SK-N-SH (cell line): ENCODE results near the gene HK3. TPM values are rescaled to one million over a fixed set of nuclear protein-coding genes. Genes with fewer than 3 reads are reported as not detected.

Source experiments
- CTCF ChIA-PET: fragments of 300-600, 350-600 bp; formaldehyde crosslinking; extraction: SDS; loops from one replicate; lab custom pipeline; 2021; lab: Yijun Ruan, JAX
- POLR2A ChIA-PET: fragments of 350-600 bp; sonication (Branson Sonifier 250); formaldehyde crosslinking; extraction: SDS; loops from one replicate; lab custom pipeline; 2020; ENCODE audit warnings: antibody characterized with exemption, inconsistent platforms; lab: Yijun Ruan, JAX
- DNase-seq: peaks from one replicate; pipeline ENCODE4 v3.0.0; 2012
- H2AFZ ChIP-seq: fragments of 200-600 bp; sonication (generic); 2 replicates; pipeline ENCODE4 v1.8.1; 2016; ENCODE audit warnings: antibody characterized with exemption, mild to moderate bottlenecking, low read depth
- H3F3A ChIP-seq: fragments of 200-600 bp; sonication (generic); replicated peaks from 2 replicates; pipeline ENCODE3; 2016; ENCODE audit warnings: antibody characterized with exemption, mild to moderate bottlenecking; ENCODE audit not compliant: insufficient read depth
- H3K27ac ChIP-seq, 2 experiments: fragments of 200-500 bp in 1 of 2; fragments of 200-600 bp in 1 of 2; sonication (Bioruptor generic) in 1 of 2; sonication (generic), shearing (Covaris generic) in 1 of 2; 2 replicates each; pipeline versions ENCODE4 v1.5.1 to v1.6.1; 2014 to 2016; ENCODE audit warnings: low read depth in 2 of 2, inconsistent platforms in 1 of 2, low read length in 1 of 2, mild to moderate bottlenecking in 1 of 2, mixed read lengths in 1 of 2
- H3K27me3 ChIP-seq: fragments of 200-600 bp; sonication (generic), shearing (Covaris generic); 2 replicates; pipeline ENCODE4 v1.6.1; 2016; ENCODE audit warnings: mixed run types; ENCODE audit not compliant: insufficient read depth
- H3K36me3 ChIP-seq, 2 experiments: fragments of 200-500 bp in 1 of 2; fragments of 200-600 bp in 1 of 2; sonication (Bioruptor generic) in 1 of 2; sonication (generic) in 1 of 2; replicated peaks in 1 of 2; 2 replicates each; pipeline versions ENCODE3 to v1.5.1; 2014 to 2016; ENCODE audit warnings: low read length in 1 of 2, mild to moderate bottlenecking in 1 of 2; ENCODE audit not compliant: insufficient read depth in 2 of 2, control insufficient read depth in 1 of 2
- H3K4me1 ChIP-seq, 2 experiments: fragments of 200-500 bp in 1 of 2; fragments of 200-600 bp in 1 of 2; sonication (Bioruptor generic) in 1 of 2; sonication (generic), shearing (Covaris generic) in 1 of 2; 2 replicates each; pipeline versions ENCODE4 v1.5.1 to v1.6.1; 2014 to 2016; ENCODE audit warnings: low read depth in 1 of 2, low read length in 1 of 2, mixed run types in 1 of 2; ENCODE audit not compliant: insufficient read depth in 2 of 2, control insufficient read depth in 1 of 2
- H3K4me2 ChIP-seq: fragments of 200-600 bp; sonication (generic), shearing (Covaris generic); 2 replicates; pipeline ENCODE4 v1.6.1; 2017; ENCODE audit warnings: mixed run types
- H3K4me3 ChIP-seq, 2 experiments: fragments of 200-500 bp in 1 of 2; fragments of 200-600 bp in 1 of 2; sonication (Bioruptor generic) in 1 of 2; sonication (generic), shearing (Covaris generic) in 1 of 2; 2 replicates each; pipeline versions ENCODE4 v1.5.1 to v1.8.1; 2014 to 2016; ENCODE audit warnings: low read depth in 2 of 2, inconsistent platforms in 1 of 2, low read length in 1 of 2, mild to moderate bottlenecking in 1 of 2, mixed read lengths in 1 of 2, moderate library complexity in 1 of 2
- H3K79me2 ChIP-seq: fragments of 200-600 bp; sonication (generic); 2 replicates; pipeline ENCODE4 v1.8.1; 2017; ENCODE audit warnings: mild to moderate bottlenecking; ENCODE audit not compliant: insufficient read depth
- H3K9ac ChIP-seq: fragments of 200-600 bp; sonication (generic); 2 replicates; pipeline ENCODE4 v1.6.1; 2017; ENCODE audit warnings: mixed run types
- H3K9me2 ChIP-seq: fragments of 200-600 bp; sonication (generic); 2 replicates; pipeline ENCODE4 v1.6.1; 2017; ENCODE audit warnings: mixed run types
- H3K9me3 ChIP-seq: fragments of 200-600 bp; sonication (generic); 2 replicates; pipeline ENCODE4 v1.6.1; 2017; ENCODE audit warnings: mixed run types, mild to moderate bottlenecking, moderate library complexity
- H4K20me1 ChIP-seq: fragments of 200-600 bp; sonication (generic); 2 replicates; pipeline ENCODE4 v1.6.1; 2017; ENCODE audit warnings: mild to moderate bottlenecking, mixed run types; ENCODE audit not compliant: insufficient read depth
- EP300 ChIP-seq, 2 experiments: IDR thresholded peaks; 2 replicates each; pipeline versions ENCODE4 v1.4.0 to v1.6.1; 2012; ENCODE audit warnings: borderline replicate concordance in 1 of 2, low read depth in 1 of 2, low read length in 1 of 2
- EZH2phosphoT487 ChIP-seq: fragments of 200-600 bp; sonication (generic); IDR thresholded peaks from 2 replicates; pipeline ENCODE4 v1.6.1; 2017; ENCODE audit warnings: low read depth, mixed run types, mild to moderate bottlenecking, antibody characterized with exemption, moderate library complexity, borderline replicate concordance
- FOXJ3 ChIP-seq: sonication (generic); formaldehyde crosslinking; IDR thresholded peaks from 2 replicates; pipeline ENCODE4 v1.5.1; 2020; ENCODE audit warnings: mild to moderate bottlenecking, missing genetic modification reagents
- GATA2 ChIP-seq: sonication (generic); formaldehyde crosslinking; IDR thresholded peaks from 2 replicates; pipeline ENCODE4 v1.5.0; 2020; ENCODE audit warnings: mild to moderate bottlenecking, missing genetic modification reagents
- IRF3 ChIP-seq: fragments of 150-350 bp; IDR thresholded peaks from 2 replicates; pipeline ENCODE4 v1.6.1; 2016; ENCODE audit warnings: mild to moderate bottlenecking, low read depth, low read length
- MEF2A ChIP-seq: IDR thresholded peaks from 2 replicates; pipeline ENCODE4 v1.4.0; 2012; ENCODE audit warnings: low read depth, borderline replicate concordance
- NFIC ChIP-seq: IDR thresholded peaks from 2 replicates; pipeline ENCODE4 v1.4.0; 2012; ENCODE audit warnings: borderline replicate concordance
- REST ChIP-seq: IDR thresholded peaks from 2 replicates; pipeline ENCODE4 v1.6.1; 2012; ENCODE audit warnings: mild to moderate bottlenecking, low read depth, low read length, moderate library complexity
- RFX5 ChIP-seq: IDR thresholded peaks from 2 replicates; pipeline ENCODE4 v1.6.1; 2012; ENCODE audit warnings: mild to moderate bottlenecking, improper control_type of control experiment, low read length
- TAF1 ChIP-seq: IDR thresholded peaks from 2 replicates; pipeline ENCODE4 v1.6.1; 2012; ENCODE audit warnings: low read depth, mild to moderate bottlenecking, low read length, moderate library complexity, borderline replicate concordance
- TCF12 ChIP-seq: IDR thresholded peaks from 2 replicates; pipeline ENCODE4 v1.4.0; 2012
- YY1 ChIP-seq: IDR thresholded peaks from 2 replicates; pipeline ENCODE4 v1.4.0; 2012; ENCODE audit warnings: low read depth, mild to moderate bottlenecking
- WGBS: methylation state at CpG from one replicate; pipeline ENCODE4 v1.1.6; 2017; ENCODE audit warnings: low lambda C conversion rate; 5-methylcytosine and 5-hydroxymethylcytosine counted together
- polyA plus RNA-seq, 3 experiments: library from polyadenylated mRNA; depleted of rRNA; stranded (reverse); fragments of >200 nt; gene quantifications; 2 replicates each; pipeline ENCODE4 v1.2.3, GENCODE V29; 2012

Gene HK3
- polyA plus RNA-seq, 1 of the 3 experiments (the other 2 are of a cell fraction): 0.02 TPM

- no peak for TF ChIP-seq TCF12
- TF ChIP-seq YY1: no peak
- peak; percentile 17; the same call in 1 of the 2 replicates for TF ChIP-seq NFIC
- TF ChIP-seq EP300 (IDR thresholded peaks at IDR 0.05; ENCODE audit: borderline replicate concordance in 1 of 2, low read depth in 1 of 2, low read length in 1 of 2): no peak
- no peak for TF ChIP-seq TAF1
- no peak for TF ChIP-seq FOXJ3
- no peak for TF ChIP-seq IRF3
- no peak for TF ChIP-seq RFX5
- no peak for TF ChIP-seq GATA2 (CRISPR knock-in tag)
Measured at GRCh38 chr5:176837707-176838115, 61.4 kb downstream of the HK3 start (continued).

DNA sequence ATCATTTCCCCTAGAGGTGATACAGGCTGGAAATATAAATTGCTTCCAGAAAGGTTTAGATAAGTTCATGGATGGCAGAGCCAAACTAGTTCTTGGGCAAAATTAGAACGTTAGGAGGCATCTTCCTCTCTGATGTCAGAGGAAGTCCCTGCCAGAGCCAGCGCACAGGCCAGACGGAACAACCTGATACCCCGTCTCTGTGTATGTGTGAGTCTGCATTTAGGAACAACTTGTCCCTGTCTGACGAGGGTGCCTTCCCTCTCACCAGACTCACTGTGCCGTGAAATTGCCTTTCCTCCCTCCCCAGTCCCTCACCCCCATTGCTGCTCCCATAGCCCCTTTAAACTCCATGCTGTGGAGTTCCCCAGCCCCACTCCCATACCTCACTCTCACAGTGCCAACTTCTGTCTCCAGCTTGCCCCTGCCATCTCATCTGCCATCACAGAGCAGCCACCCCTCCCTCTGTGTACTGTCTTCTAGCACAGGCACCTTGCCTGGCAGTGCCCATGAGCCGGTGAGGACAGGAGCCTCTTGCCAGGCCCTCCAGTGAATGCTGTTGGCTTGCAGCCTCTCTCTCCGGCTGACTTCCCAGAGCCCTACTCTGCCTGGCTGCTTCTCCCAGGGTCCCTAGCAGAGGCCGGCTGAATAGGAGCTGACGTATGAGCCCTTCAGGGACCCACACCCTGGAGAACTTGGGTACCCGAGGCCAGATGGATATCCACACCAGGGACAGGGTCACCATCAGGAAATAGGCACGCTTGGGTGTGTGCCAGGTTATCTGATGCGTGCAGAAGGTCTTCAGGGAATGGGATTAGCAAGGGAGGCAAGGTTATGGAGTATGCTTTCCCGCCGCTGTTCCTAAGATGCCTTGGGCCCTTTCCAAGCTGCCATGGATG, 62.1 kb downstream of the HK3 start:
- 43% methylated on average over 9 of the region's 15 CpGs for WGBS

DNA sequence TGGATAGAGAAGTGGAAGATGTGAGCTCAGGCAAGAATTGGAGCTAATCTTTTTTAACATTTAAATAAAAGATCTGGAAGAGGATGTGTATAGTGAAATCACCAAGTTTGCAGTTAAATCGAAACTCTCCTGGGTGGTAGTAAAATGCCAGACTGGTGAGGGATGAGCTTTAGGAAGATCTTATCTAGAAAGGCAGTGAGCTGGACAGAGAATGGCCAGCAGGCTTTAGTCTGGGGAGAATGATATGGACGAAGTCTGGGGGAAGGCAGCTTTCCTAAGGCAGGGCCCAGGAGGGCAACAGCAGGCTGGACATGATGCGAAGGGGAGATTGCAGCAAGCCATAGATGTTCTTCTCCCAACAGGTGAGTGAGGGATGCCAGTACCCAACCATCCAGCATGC, 63.2 kb downstream of the HK3 start:
- Histone ChIP-seq H3K27ac (peak overlapping the region in 1 of 2 experiments; percentile 87; a peak in 2 of 4 replicates), H3K9me3 (no peaks in the 10 kb centered on the region), H2AFZ (no peak overlapping the region), H3K79me2 (no peaks in the 10 kb centered on the region), H3K4me2 (no peak overlapping the region), H3K9ac (no peak overlapping the region), H3K36me3 (no peaks in the 10 kb centered on the region), H3K4me1 (peaks cover 0 to 75% of the 10 kb centered on the region in 2 experiments; a peak in 2 of 4 replicates), H4K20me1 (no peaks in the 10 kb centered on the region), H3K27me3 (peaks cover 4% of the 10 kb centered on the region; the same call in 1 of the 2 replicates), H3K9me2 (no peaks in the 10 kb centered on the region), H3K4me3 (no peak overlapping the region), H3F3A (peaks cover 4% of the 10 kb centered on the region)
- ChIA-PET CTCF (interaction anchor here (0.7 to 6.2 kb wide), 10 partner anchors 10 to 178 kb away, joined by 3 to 30 read pairs (median 3); no protein-coding TSS in a partner anchor), POLR2A (interaction anchor here (0.6 to 3.2 kb wide), 7 partner anchors 10 to 160 kb away, joined by 3 to 16 read pairs (median 4); no protein-coding TSS in a partner anchor)
- DNase-seq: no peak
- 23% methylated on average over 3 of the region's 3 CpGs for WGBS
- TF ChIP-seq REST (0 out of 2 replicates have a peak, but pooled peaks have one; percentile 46), IRF3 (no peak), MEF2A (no peak), EP300 (IDR thresholded peaks at IDR 0.05; ENCODE audit: borderline replicate concordance in 1 of 2, low read depth in 1 of 2, low read length in 1 of 2) (peak in 1 of 2 experiments; percentile 46; a peak in 2 of 4 replicates), GATA2 (CRISPR knock-in tag) (peak; percentile 83)

More for the DNA sequence above, 62.1 kb downstream of the HK3 start:
- Histone ChIP-seq H2AFZ (no peak overlapping the region), H4K20me1 (no peaks in the 10 kb centered on the region), H3K79me2 (no peaks in the 10 kb centered on the region), H3K9me2 (no peaks in the 10 kb centered on the region), H3K27ac (peak overlapping the region in 1 of 2 experiments; percentile 87; a peak in 2 of 4 replicates), H3K4me1 (peaks cover 0 to 77% of the 10 kb centered on the region in 2 experiments; a peak in 2 of 4 replicates), H3K4me3 (no peak overlapping the region), H3F3A (peaks cover 4% of the 10 kb centered on the region), H3K36me3 (no peaks in the 10 kb centered on the region), H3K9ac (no peak overlapping the region), H3K4me2 (no peak overlapping the region), H3K9me3 (no peaks in the 10 kb centered on the region), H3K27me3 (peaks cover 4% of the 10 kb centered on the region; the same call in 1 of the 2 replicates)
- CTCF ChIA-PET: interaction anchor here (0.9 to 6.2 kb wide), 4 partner anchors 11 to 176 kb away, joined by 4 to 30 read pairs (median 12); no protein-coding TSS in a partner anchor
- no peak for DNase-seq
- TF ChIP-seq YY1: no peak
- TF ChIP-seq GATA2 (CRISPR knock-in tag): peak; percentile 53; the same call in 1 of the 2 replicates
- TF ChIP-seq EZH2phosphoT487: no peak
- POLR2A ChIA-PET: interaction anchor here (3.2 kb wide), 1 partner anchor 9 kb away, joined by 16 read pairs; no protein-coding TSS in a partner anchor
